Islet of Langerhans (tissue), 1 donor: ENCODE data around the gene PKHD1.

ENCODE experiments used
- FAIRE-seq: peaks from one replicate; lab custom pipeline; 2011; peaks lifted over from hg19 to GRCh38; lab: Jason Lieb, UNC

Gene PKHD1

GRCh38 chr6:52106994-52107393, 19.6 kb upstream of the PKHD1 start:
- FAIRE-seq, result no peak

GRCh38 chr6:52104979-52105378, 17.6 kb upstream of the PKHD1 start:
- no peak for FAIRE-seq

- no peak for FAIRE-seq
These were observed 16.2 kb upstream of the PKHD1 start for GRCh38 chr6:52103623-52104022.

- no peak for FAIRE-seq
These were observed 15.0 kb upstream of the PKHD1 start for GRCh38 chr6:52102405-52102804.

GRCh38 chr6:52098721-52099120, 11.3 kb upstream of the PKHD1 start:
- no peak for FAIRE-seq

- FAIRE-seq, result no peak
These were observed 2.4 kb upstream of the PKHD1 start for GRCh38 chr6:52089758-52090348.

GRCh38 chr6:52086741-52087140, 672 bp downstream of the PKHD1 start:
- no peak for FAIRE-seq

- no peak for FAIRE-seq
These were observed 6.2 kb downstream of the PKHD1 start for GRCh38 chr6:52081237-52081636.

- FAIRE-seq, result no peak
These were observed 9.3 kb downstream of the PKHD1 start for GRCh38 chr6:52077961-52078625.

- FAIRE-seq, result no peak
These were observed 10.1 kb downstream of the PKHD1 start for GRCh38 chr6:52077180-52077884.

- FAIRE-seq, result no peak
These were observed 10.6 kb downstream of the PKHD1 start for GRCh38 chr6:52076791-52077179.

- FAIRE-seq, result no peak
These were observed 12.7 kb downstream of the PKHD1 start for GRCh38 chr6:52074716-52075115.

- no peak for FAIRE-seq
These were observed 13.3 kb downstream of the PKHD1 start for GRCh38 chr6:52074155-52074554.

GRCh38 chr6:52065621-52066020, 21.8 kb downstream of the PKHD1 start:
- no peak for FAIRE-seq

GRCh38 chr6:52063584-52064344, 23.6 kb downstream of the PKHD1 start:
- no peak for FAIRE-seq

- FAIRE-seq, result no peak
These were observed 25.9 kb downstream of the PKHD1 start for GRCh38 chr6:52061481-52061880.

GRCh38 chr6:52059821-52060220, 27.6 kb downstream of the PKHD1 start:
- FAIRE-seq, result no peak

- FAIRE-seq, result no peak
These were observed 32.0 kb downstream of the PKHD1 start for GRCh38 chr6:52055451-52055850.

GRCh38 chr6:52053038-52053695, 34.2 kb downstream of the PKHD1 start:
- FAIRE-seq, result no peak

GRCh38 chr6:52050051-52050405, 37.4 kb downstream of the PKHD1 start:
- no peak for FAIRE-seq

- peak; percentile 93 for FAIRE-seq
These were observed 38.0 kb downstream of the PKHD1 start for GRCh38 chr6:52049252-52050050.

GRCh38 chr6:52046456-52046855, 41.0 kb downstream of the PKHD1 start:
- no peak for FAIRE-seq
